ENCODE measurements around the gene PRPF19.

The PRPF19 gene

GRCh38 chr11:60875366-60876167, 30.8 kb downstream of the PRPF19 start:
- no peak for FAIRE-seq

GRCh38 chr11:60874421-60875365, 31.7 kb downstream of the PRPF19 start:
- FAIRE-seq (no peak), DNase-seq (ENCODE audit: insufficient read length, low spot score) (no peak)
- TF ChIP-seq POLR2A (IDR thresholded peaks at IDR 0.05; ENCODE audit: low read depth, low read length), result no peak

More at GRCh38 chr11:60875366-60876167, 30.8 kb downstream of the PRPF19 start:
- no peak for TF ChIP-seq POLR2A (IDR thresholded peaks at IDR 0.05; ENCODE audit: low read depth, low read length)
- no peak for DNase-seq (ENCODE audit: insufficient read length, low spot score)

DNA sequence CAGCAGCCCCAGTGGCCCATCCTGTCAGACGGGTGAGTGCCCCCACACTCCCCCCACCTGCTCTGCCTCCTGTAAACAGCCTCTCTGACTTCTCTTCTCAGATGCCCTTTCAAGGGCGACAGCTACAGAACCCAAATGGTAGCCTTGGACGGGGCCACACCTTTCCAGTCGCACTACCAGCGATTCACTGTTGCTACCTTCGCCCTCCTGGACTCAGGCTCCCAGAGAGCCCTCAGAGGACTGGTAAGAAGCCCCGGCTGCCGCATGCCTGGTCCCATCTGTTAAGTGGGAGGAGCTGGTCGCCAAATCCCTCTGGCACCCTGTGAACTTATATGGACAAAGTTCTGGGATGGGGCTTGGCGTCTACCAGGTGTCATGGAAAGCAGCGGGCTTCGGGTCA, 32.9 kb downstream of the PRPF19 start:
- no peak for TF ChIP-seq POLR2A (IDR thresholded peaks at IDR 0.05; ENCODE audit: low read depth, low read length)
- DNase-seq (ENCODE audit: insufficient read length, low spot score), result no peak
- FAIRE-seq, result no peak

- FAIRE-seq, result peak; percentile 41
Measured at GRCh38 chr11:60872961-60873524, 33.3 kb downstream of the PRPF19 start.

GRCh38 chr11:60872124-60872960, 34.0 kb downstream of the PRPF19 start:
- DNase-seq (ENCODE audit: insufficient read length, low spot score), result no peak
- no peak for FAIRE-seq
- no peak for TF ChIP-seq POLR2A (IDR thresholded peaks at IDR 0.05; ENCODE audit: low read depth, low read length)

More at GRCh38 chr11:60872961-60873524, 33.3 kb downstream of the PRPF19 start:
- DNase-seq (ENCODE audit: insufficient read length, low spot score), result peak; percentile 90
- 0 out of 2 replicates have a peak, but pooled peaks have one; percentile 3 for TF ChIP-seq POLR2A (IDR thresholded peaks at IDR 0.05; ENCODE audit: low read depth, low read length)

DNA sequence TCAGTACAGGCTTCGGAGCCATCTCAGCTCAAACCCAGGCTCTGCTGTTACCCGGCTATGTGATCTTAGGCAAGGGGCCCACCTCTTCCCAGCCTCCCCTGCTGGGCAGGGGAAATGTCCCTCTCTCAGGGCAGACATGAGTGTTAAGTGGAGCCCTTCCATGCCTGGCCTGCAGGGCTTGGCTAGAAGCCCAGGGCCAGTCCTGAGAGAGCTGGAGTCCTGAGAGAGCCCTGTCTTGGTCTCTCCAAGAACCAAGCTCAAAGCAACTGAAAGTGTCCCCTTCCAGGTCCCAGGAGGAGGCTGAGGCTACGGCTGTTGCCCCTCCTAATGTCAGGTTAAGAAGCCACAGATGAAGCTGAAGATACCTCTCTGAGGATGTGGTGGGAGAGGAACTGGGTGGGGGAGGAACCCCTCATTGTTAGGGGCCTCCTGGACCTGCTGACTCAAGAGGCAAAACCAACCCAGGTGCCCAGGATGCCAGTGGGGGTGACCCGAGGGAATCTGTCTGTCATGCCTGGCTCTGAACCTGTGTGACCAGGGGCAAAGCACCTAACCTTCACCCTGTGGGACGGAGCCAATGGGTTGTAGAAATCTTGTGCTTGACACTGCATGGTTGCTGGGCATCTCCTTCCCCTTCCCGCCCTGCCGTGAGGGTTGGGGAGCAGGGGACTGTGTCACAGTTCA, 34.9 kb downstream of the PRPF19 start:
- no peak for FAIRE-seq
- no peak for DNase-seq (ENCODE audit: insufficient read length, low spot score)
- no peak for TF ChIP-seq POLR2A (IDR thresholded peaks at IDR 0.05; ENCODE audit: low read depth, low read length)

- no peak for DNase-seq (ENCODE audit: insufficient read length, low spot score)
- FAIRE-seq, result no peak
Measured at GRCh38 chr11:60870733-60871377, 35.5 kb downstream of the PRPF19 start.

GRCh38 chr11:60870276-60870675, 36.1 kb downstream of the PRPF19 start:
- TF ChIP-seq POLR2A (IDR thresholded peaks at IDR 0.05; ENCODE audit: low read depth, low read length), result no peak
- FAIRE-seq, result no peak
- no peak for DNase-seq (ENCODE audit: insufficient read length, low spot score)

More at GRCh38 chr11:60870733-60871377, 35.5 kb downstream of the PRPF19 start:
- TF ChIP-seq POLR2A (IDR thresholded peaks at IDR 0.05; ENCODE audit: low read depth, low read length), result no peak

- TF ChIP-seq POLR2A (IDR thresholded peaks at IDR 0.05; ENCODE audit: low read depth, low read length), result no peak
- no peak for FAIRE-seq
- no peak for DNase-seq (ENCODE audit: insufficient read length, low spot score)
Measured at GRCh38 chr11:60869451-60869825, 36.9 kb downstream of the PRPF19 start.

DNA sequence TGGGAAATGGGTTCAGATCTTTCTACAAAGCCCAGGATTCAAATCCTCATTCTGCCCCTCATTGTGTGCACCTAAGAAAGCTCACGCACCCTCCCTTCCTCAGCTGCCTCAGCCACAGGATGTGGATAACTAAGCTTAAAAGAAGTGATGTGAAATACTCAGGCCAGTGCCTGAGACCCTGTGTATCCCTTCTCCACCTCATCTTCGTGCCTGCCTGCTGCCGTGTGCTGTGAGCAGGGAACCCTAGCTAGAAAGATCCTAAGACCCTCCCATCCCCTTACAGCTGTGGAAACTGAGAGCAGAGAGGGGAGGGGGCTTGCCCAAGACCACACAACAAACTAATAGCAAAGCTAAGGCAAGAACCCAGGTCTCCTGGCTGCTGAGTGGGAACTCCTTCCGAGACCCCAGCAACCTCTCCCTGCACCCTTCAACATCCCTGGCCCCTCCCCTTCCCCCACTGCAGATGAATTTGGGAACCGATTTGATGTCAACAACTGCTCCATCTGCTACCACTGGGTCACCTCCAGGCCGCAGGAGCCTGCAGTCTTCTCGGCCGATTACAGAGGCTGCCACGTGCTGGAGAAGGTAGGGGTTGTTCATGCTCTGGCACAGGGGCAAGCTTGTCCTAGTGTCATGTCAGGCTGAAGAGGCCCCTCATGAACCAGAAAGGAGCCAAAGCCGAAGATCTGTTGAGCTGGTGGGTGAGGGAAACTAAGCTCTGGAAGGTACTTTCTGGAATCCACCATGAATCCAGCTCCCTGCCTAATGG, 37.5 kb downstream of the PRPF19 start:
- DNase-seq (ENCODE audit: insufficient read length, low spot score) (no peak), FAIRE-seq (no peak)
- no peak for TF ChIP-seq POLR2A (IDR thresholded peaks at IDR 0.05; ENCODE audit: low read depth, low read length)

DNA sequence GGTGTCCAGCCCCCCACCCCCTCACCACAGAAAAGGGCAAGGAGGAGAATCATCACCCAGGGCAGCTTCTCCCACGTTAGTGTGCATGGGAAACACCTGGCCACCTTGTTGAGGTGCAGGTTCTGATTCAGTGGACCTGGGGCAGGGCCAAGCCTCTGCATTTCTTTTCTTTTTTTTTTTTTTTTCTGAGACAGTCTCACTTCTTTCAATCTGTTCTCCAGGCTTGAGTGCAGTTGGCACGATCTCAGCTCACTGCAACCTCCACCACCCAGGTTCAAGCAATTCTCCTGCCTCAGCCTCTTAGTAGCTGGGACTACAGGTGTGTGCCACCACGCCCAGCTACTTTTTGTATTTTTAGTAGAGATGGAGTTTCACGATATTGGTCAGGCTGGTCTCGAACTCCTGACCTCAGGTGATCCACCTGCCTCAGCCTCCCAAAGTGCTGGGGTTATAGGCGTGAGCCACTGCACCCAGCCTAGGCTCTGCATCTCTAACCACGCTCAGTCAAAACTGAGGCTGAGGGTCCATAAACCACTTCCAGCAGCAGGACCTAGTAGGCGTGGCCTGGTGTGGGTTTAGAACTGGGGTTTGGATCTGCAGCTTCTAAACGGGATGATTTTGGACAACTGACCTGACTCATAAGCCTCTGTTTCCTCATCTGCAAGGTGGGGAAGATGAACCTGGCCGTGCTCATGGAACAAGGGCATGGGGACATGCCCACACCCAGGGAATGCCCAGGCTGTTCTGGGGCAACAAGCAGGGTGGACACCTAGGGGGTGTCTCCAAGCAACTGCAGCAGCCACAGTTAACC, 38.3 kb downstream of the PRPF19 start:
- FAIRE-seq (no peak), DNase-seq (ENCODE audit: insufficient read length, low spot score) (no peak)
- no peak for TF ChIP-seq POLR2A (IDR thresholded peaks at IDR 0.05; ENCODE audit: low read depth, low read length)
